Tibial nerve (tissue), 4 donors: ENCODE data around the gene DBNDD1.

Experiments used
- EP300 ChIP-seq, 2 donors: sonication (generic); formaldehyde crosslinking; IDR thresholded peaks; one replicate each; pipeline ENCODE4 v1.6.1; 2017; ENCODE audit warnings: antibody characterized with exemption in 2 of 2, mild to moderate bottlenecking in 1 of 2
- POLR2A ChIP-seq, 2 donors: fragments of 450-650 bp; IDR thresholded peaks; one replicate each; pipeline ENCODE4 v1.6.1; 2017; ENCODE audit warnings: antibody characterized with exemption in 2 of 2, mild to moderate bottlenecking in 2 of 2, moderate library complexity in 2 of 2
- TF ChIP-seq, protein P1 (sequence below), 5 experiments: fragments of 200-600 bp in 3 of 5; fragments of 450-650 bp in 2 of 5; sonication (generic) in 3 of 5; IDR thresholded peaks; one replicate each; pipeline ENCODE4 v1.5.1; 2016 to 2019; ENCODE audit warnings: antibody characterized with exemption in 5 of 5, mild to moderate bottlenecking in 3 of 5, moderate library complexity in 2 of 5

- no peak for TF ChIP-seq POLR2A (IDR thresholded peaks at IDR 0.05)
- TF ChIP-seq, protein P1, sequence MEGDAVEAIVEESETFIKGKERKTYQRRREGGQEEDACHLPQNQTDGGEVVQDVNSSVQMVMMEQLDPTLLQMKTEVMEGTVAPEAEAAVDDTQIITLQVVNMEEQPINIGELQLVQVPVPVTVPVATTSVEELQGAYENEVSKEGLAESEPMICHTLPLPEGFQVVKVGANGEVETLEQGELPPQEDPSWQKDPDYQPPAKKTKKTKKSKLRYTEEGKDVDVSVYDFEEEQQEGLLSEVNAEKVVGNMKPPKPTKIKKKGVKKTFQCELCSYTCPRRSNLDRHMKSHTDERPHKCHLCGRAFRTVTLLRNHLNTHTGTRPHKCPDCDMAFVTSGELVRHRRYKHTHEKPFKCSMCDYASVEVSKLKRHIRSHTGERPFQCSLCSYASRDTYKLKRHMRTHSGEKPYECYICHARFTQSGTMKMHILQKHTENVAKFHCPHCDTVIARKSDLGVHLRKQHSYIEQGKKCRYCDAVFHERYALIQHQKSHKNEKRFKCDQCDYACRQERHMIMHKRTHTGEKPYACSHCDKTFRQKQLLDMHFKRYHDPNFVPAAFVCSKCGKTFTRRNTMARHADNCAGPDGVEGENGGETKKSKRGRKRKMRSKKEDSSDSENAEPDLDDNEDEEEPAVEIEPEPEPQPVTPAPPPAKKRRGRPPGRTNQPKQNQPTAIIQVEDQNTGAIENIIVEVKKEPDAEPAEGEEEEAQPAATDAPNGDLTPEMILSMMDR (IDR thresholded peaks at IDR 0.05) = no peak
- no peak for TF ChIP-seq EP300 (IDR thresholded peaks at IDR 0.05)
These were observed 28.5 kb downstream of the DBNDD1 start for GRCh38 chr16:89990799-89991198.
